Hematopoietic multipotent progenitor cell treated with erythropoietin and hydrocortisone succinate and interleukin-3 and kit ligand, for 17 days (in vitro differentiated cells): ENCODE data around the gene PCED1B.

Experiments used
- DNase-seq: peaks from one replicate; pipeline ENCODE4 v3.0.0-alpha.2; 2015; ENCODE audit warnings: low spot score

PCED1B gene

GRCh38 chr12:47067771-47068431 is 11.5 kb upstream of the PCED1B start:
- no peak for DNase-seq

- no peak for DNase-seq
These were observed 10.9 kb upstream of the PCED1B start for GRCh38 chr12:47068539-47068938.

GRCh38 chr12:47070310-47070709 is 9.1 kb upstream of the PCED1B start:
- no peak for DNase-seq

- DNase-seq = peak; percentile 32
These were observed 8.1 kb upstream of the PCED1B start for GRCh38 chr12:47071241-47071852.

- no peak for DNase-seq
These were observed 5.5 kb upstream of the PCED1B start for GRCh38 chr12:47073951-47074350.

GRCh38 chr12:47074757-47075156 is 4.7 kb upstream of the PCED1B start:
- DNase-seq = no peak

GRCh38 chr12:47075192-47076084 is 4.0 kb upstream of the PCED1B start:
- DNase-seq = no peak

- no peak for DNase-seq
These were observed 2.0 kb upstream of the PCED1B start for GRCh38 chr12:47077206-47078085.

GRCh38 chr12:47078086-47078395 is 1.4 kb upstream of the PCED1B start:
- DNase-seq = no peak

- peak; percentile 36 for DNase-seq
These were observed 521 bp upstream of the PCED1B start for GRCh38 chr12:47078733-47079467.

GRCh38 chr12:47079981-47080724 is 732 bp downstream of the PCED1B start:
- DNase-seq = peak; percentile 19

- peak; percentile 15 for DNase-seq
These were observed 1.5 kb downstream of the PCED1B start for GRCh38 chr12:47080725-47081502.

GRCh38 chr12:47082283-47082682 is 2.9 kb downstream of the PCED1B start:
- no peak for DNase-seq

- peak; percentile 14 for DNase-seq
These were observed 3.6 kb downstream of the PCED1B start for GRCh38 chr12:47082796-47083621.

- no peak for DNase-seq
These were observed 4.8 kb downstream of the PCED1B start for GRCh38 chr12:47084172-47084571.

GRCh38 chr12:47085815-47086252 is 6.4 kb downstream of the PCED1B start:
- no peak for DNase-seq

- DNase-seq = no peak
These were observed 7.8 kb downstream of the PCED1B start for GRCh38 chr12:47087088-47087688.
